GM23248 (cell line): ENCODE measurements around the gene GAD2.

ENCODE experiments used
- EZH2 ChIP-seq: fragments of 200-600 bp; sonication (generic); IDR thresholded peaks from 2 replicates; pipeline ENCODE4 v1.6.1; 2018; ENCODE audit warnings: antibody characterized with exemption, mild to moderate bottlenecking; ENCODE audit not compliant: insufficient read depth, poor library complexity, severe bottlenecking
- EZH2phosphoT487 ChIP-seq: fragments of 200-600 bp; sonication (generic); IDR thresholded peaks from 2 replicates; pipeline ENCODE4 v1.6.1; 2018; ENCODE audit warnings: antibody characterized with exemption, moderate library complexity, mild to moderate bottlenecking, low read depth; ENCODE audit not compliant: insufficient read depth

- TF ChIP-seq EZH2 (no peak), EZH2phosphoT487 (no peak)
Measured at GRCh38 chr10:26251925-26252324, 35.4 kb downstream of the GAD2 start.
